Lower lobe of right lung (tissue), 2 donors: ENCODE data around the gene SLC22A31. TPM values are rescaled to one million over a fixed set of nuclear protein-coding genes. Genes with fewer than 3 reads are reported as not detected.

ENCODE experiments used
- ATAC-seq, 2 donors: fragments of 200-7000 bp; cut with Tn5 transposase; one replicate each; pipeline ENCODE4 v1.9.1; 2020 to 2022; ENCODE audit warnings: mild to moderate bottlenecking in 2 of 2, moderate library complexity in 2 of 2
- DNase-seq: peaks from one replicate; pipeline ENCODE4 v3.0.0-alpha.2; 2020
- H3K27ac ChIP-seq: fragments of 200-600 bp; one replicate; pipeline ENCODE4 v1.8.0; 2022
- H3K27me3 ChIP-seq: fragments of 200-600 bp; one replicate; pipeline ENCODE4 v1.8.0; 2022; ENCODE audit warnings: low read depth
- H3K36me3 ChIP-seq: fragments of 200-600 bp; one replicate; pipeline ENCODE4 v1.8.0; 2022; ENCODE audit warnings: mild to moderate bottlenecking
- H3K4me1 ChIP-seq: fragments of 200-600 bp; one replicate; pipeline ENCODE4 v1.8.0; 2022
- H3K4me3 ChIP-seq: fragments of 200-600 bp; one replicate; pipeline ENCODE4 v1.8.0; 2022; ENCODE audit warnings: mild to moderate bottlenecking
- H3K9me3 ChIP-seq: fragments of 200-600 bp; one replicate; pipeline ENCODE4 v1.8.0; 2022
- CTCF ChIP-seq: fragments of 200-600 bp; IDR thresholded peaks from one replicate; pipeline ENCODE4 v1.8.0; 2022; ENCODE audit warnings: antibody characterized with exemption, mild to moderate bottlenecking
- intact Hi-C: fragments of 100-400 bp; cut with DNase I; formaldehyde crosslinking; loops from one replicate; pipeline ENCODE4 v1.11.0; 2022
- total RNA-seq: library from RNA; stranded (reverse); fragmentation: NEBNext Ultra II Directional; extraction: Animal tissue kit (Norgen Biotek cat#: 25700); gene quantifications from one replicate; pipeline ENCODE4 v1.2.1, GENCODE V29; 2021
- donor health status: DM: no; HTN: yes; CAD: no; lungs with severe emphysema.

The SLC22A31 gene
- total RNA-seq, 1 donor from 2014 or later: 132 TPM

- intact Hi-C loops: no loop called here
- Histone ChIP-seq H3K27ac (no peak overlapping the region), H3K4me3 (no peak overlapping the region), H3K4me1 (peaks cover 21% of the 10 kb centered on the region), H3K9me3 (no peaks in the 10 kb centered on the region), H3K36me3 (peaks cover 57% of the 10 kb centered on the region), H3K27me3 (no peaks in the 10 kb centered on the region)
- no peak for ATAC-seq
- TF ChIP-seq CTCF: no peak
- no peak for DNase-seq
These were observed 21.3 kb upstream of the SLC22A31 start for GRCh38 chr16:89221604-89222003.

GRCh38 chr16:89219365-89219764, 19.0 kb upstream of the SLC22A31 start:
- no peak for ATAC-seq

GRCh38 chr16:89217388-89218191, 17.3 kb upstream of the SLC22A31 start, which contains the start of gene ZNF778:
ZNF778 (plus strand) TSS chr16:89217703; CDS start chr16:89221128, 3,425 bp downstream.
- peak; percentile 90 for DNase-seq
- ATAC-seq: peak; percentile 95 to 97
- Histone ChIP-seq H3K36me3 (peaks cover 19% of the 10 kb centered on the region), H3K9me3 (no peaks in the 10 kb centered on the region), H3K4me3 (peak within 1 kb of the TSS; percentile 92), H3K4me1 (peaks cover 36% of the 10 kb centered on the region), H3K27ac (peak within 1 kb of the TSS; percentile 97), H3K27me3 (no peaks in the 10 kb centered on the region)
- TF ChIP-seq CTCF: no peak
- intact Hi-C loops: no loop called here

More at GRCh38 chr16:89219365-89219764, 19.0 kb upstream of the SLC22A31 start:
- intact Hi-C loops: no loop called here
- DNase-seq: no peak
- Histone ChIP-seq H3K4me3 (no peak overlapping the region), H3K27me3 (no peaks in the 10 kb centered on the region), H3K27ac (no peak overlapping the region), H3K9me3 (no peaks in the 10 kb centered on the region), H3K4me1 (peaks cover 36% of the 10 kb centered on the region), H3K36me3 (peaks cover 37% of the 10 kb centered on the region)
- TF ChIP-seq CTCF: no peak

- TF ChIP-seq CTCF: no peak
- peaks cover 14% of the 10 kb centered on the region for H3K36me3 ChIP-seq
- peaks cover 36% of the 10 kb centered on the region for H3K4me1 ChIP-seq
- DNase-seq (no peak), ATAC-seq (no peak)
- H3K9me3 ChIP-seq: no peaks in the 10 kb centered on the region
- peak overlapping the region; percentile 92 for H3K4me3 ChIP-seq
- no peaks in the 10 kb centered on the region for H3K27me3 ChIP-seq
- H3K27ac ChIP-seq: peak overlapping the region; percentile 97
- intact Hi-C loops: no loop called here
These were observed 16.7 kb upstream of the SLC22A31 start for GRCh38 chr16:89217138-89217387.

GRCh38 chr16:89216315-89217137, 16.2 kb upstream of the SLC22A31 start:
- DNase-seq: peak; percentile 85
- Histone ChIP-seq H3K9me3 (no peaks in the 10 kb centered on the region), H3K27me3 (no peaks in the 10 kb centered on the region), H3K36me3 (peaks cover 10% of the 10 kb centered on the region), H3K4me1 (peaks cover 36% of the 10 kb centered on the region), H3K4me3 (peak overlapping the region; percentile 92), H3K27ac (peak overlapping the region; percentile 97)
- peak; percentile 66 for TF ChIP-seq CTCF
- peak; percentile 86 to 91 for ATAC-seq
- intact Hi-C loops: no loop called here
